Stomach (tissue), 4 donors: ENCODE results near the gene ADGRF5.

Source experiments
- CTCF ChIP-seq, 7 experiments: fragments of 450-650 bp in 4 of 7; fragments of 200-600 bp in 3 of 7; sonication (generic) in 3 of 7; IDR thresholded peaks; one replicate each; pipeline ENCODE4 v1.5.1; 2016 to 2019; ENCODE audit warnings: antibody characterized with exemption in 7 of 7, control low read depth in 2 of 7, mild to moderate bottlenecking in 1 of 7
- POLR2A ChIP-seq, 4 donors: fragments of 450-650 bp; IDR thresholded peaks; one replicate each; pipeline ENCODE4 v1.6.1; 2016; ENCODE audit warnings: antibody characterized with exemption in 4 of 4, control low read depth in 2 of 4, mild to moderate bottlenecking in 1 of 4, moderate library complexity in 1 of 4
- POLR2AphosphoS5 ChIP-seq, 3 donors: sonication (generic); formaldehyde crosslinking; IDR thresholded peaks; one replicate each; pipeline ENCODE4 v1.6.1; 2016; ENCODE audit warnings: antibody characterized with exemption in 3 of 3

DNA sequence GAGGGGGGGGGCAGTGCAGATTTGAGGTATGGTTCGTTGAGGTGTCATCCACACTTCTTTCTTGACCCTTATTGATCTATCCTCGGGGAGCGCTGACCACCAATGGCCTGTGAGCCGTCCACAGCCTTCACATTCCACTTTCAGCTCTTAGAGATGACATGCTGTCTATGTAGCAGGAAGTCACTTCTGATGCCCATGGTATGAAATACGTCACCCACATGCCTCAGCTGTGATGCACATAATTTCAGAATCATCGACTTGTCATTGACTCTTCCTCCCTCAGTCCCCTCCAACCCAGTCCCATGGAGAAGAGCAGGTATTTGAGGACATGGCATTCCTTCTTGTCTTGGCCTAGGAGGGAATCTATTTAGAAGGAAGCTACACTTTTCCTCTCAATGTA lies 4.7 kb upstream of the ADGRF5 start:
- TF ChIP-seq CTCF (IDR thresholded peaks at IDR 0.05) (no peak), POLR2AphosphoS5 (IDR thresholded peaks at IDR 0.05) (no peak), POLR2A (IDR thresholded peaks at IDR 0.05) (no peak)
